ENCODE results near the gene CDK6.

Gene CDK6

DNA sequence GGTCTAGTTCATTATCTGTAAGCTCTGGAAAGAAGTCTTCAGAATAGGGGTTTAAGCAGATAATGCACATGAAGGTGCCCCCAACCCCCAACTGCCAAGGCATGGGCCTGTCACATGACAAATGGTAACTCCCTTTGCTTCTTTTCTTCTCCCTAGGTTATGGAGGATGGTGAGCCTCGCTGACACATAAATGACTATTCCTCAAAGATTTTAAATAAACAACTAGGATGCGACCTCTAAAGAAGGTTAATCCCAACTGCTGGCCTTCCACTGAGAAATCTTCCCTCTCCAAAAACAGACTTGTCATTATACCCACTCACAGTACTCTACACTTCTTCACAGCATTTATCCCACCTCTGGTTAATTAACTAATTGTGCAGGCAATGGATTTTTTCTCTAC lies 170.4 kb downstream of the CDK6 start:
- in situ Hi-C loops (cut with MboI; ENCODE audit: low sequenced_read_pairs, unreplicated experiment), result no loop called here
- TF ChIP-seq, protein P1, sequence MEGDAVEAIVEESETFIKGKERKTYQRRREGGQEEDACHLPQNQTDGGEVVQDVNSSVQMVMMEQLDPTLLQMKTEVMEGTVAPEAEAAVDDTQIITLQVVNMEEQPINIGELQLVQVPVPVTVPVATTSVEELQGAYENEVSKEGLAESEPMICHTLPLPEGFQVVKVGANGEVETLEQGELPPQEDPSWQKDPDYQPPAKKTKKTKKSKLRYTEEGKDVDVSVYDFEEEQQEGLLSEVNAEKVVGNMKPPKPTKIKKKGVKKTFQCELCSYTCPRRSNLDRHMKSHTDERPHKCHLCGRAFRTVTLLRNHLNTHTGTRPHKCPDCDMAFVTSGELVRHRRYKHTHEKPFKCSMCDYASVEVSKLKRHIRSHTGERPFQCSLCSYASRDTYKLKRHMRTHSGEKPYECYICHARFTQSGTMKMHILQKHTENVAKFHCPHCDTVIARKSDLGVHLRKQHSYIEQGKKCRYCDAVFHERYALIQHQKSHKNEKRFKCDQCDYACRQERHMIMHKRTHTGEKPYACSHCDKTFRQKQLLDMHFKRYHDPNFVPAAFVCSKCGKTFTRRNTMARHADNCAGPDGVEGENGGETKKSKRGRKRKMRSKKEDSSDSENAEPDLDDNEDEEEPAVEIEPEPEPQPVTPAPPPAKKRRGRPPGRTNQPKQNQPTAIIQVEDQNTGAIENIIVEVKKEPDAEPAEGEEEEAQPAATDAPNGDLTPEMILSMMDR (IDR thresholded peaks at IDR 0.05; ENCODE audit: borderline replicate concordance, control extremely low read depth, extremely low read depth, insufficient read depth, missing control alignments), result no peak
- no peak for DNase-seq (ENCODE audit: low spot score)

DNA sequence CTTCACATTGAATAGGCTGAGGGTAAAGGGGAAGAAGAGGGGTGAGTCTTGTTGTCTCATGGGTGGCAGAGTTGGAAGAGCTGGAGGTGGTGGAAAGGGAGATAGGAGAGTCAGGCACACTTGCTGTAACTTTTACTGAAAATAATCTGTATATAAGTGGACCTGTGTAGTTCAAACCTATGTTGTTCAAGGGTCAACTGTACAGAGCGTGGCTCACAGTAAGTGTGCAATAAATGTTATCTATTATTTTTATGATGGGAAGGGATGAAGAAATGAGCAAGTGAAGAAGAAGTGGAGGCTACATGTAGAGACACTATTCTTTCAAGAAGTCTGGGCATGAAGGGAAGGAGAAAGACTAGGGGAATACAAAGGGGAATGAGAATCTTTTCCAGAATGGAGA lies 174.7 kb downstream of the CDK6 start:
- TF ChIP-seq, protein P1 (IDR thresholded peaks at IDR 0.05; ENCODE audit: borderline replicate concordance, control extremely low read depth, extremely low read depth, insufficient read depth, missing control alignments), result no peak
- no peak for DNase-seq (ENCODE audit: low spot score)
- in situ Hi-C loops (cut with MboI; ENCODE audit: low sequenced_read_pairs, unreplicated experiment), result no loop called here

DNA sequence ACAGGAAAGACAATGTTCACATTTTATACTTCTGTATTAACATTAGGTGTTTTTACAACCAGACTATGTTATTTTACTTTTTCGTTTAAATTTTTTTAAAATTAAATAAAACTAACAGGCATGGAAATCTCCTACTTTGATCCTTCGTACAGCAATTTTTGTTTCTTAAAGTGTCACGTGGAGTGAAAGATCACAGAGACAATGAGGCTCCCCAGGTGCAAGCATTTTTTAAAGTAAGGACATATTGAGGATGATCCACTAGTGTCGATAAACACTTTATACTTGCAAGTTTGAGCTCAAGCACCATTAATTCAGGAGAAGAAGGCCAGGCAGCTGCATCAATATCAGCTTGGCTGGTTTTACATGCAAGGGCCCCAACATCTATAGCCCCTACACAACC lies 177.7 kb downstream of the CDK6 start:
- in situ Hi-C loops (cut with MboI; ENCODE audit: low sequenced_read_pairs, unreplicated experiment), result no loop called here
- TF ChIP-seq, protein P1 (IDR thresholded peaks at IDR 0.05; ENCODE audit: borderline replicate concordance, control extremely low read depth, extremely low read depth, insufficient read depth, missing control alignments), result no peak
- no peak for DNase-seq (ENCODE audit: low spot score)

DNA sequence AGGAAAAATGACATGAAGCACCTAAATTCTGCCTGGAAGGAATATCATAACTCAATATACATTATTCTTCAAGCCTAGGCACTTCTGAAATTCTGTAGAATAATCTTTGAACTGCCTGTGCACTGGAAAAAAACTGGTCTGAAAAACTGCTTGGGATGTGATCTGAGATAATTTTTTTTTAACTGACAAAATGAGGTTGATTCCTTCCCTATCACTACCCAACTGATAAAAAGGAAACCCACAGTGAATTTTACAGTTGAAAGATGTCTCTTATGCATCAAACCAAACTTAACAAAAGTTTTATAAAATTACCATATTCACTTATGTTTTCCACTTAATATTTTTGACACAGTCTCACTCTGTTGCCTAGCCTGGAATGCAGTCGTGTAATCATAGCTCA lies 179.0 kb downstream of the CDK6 start:
- no peak for DNase-seq (ENCODE audit: low spot score)
- TF ChIP-seq, protein P1 (IDR thresholded peaks at IDR 0.05; ENCODE audit: borderline replicate concordance, control extremely low read depth, extremely low read depth, insufficient read depth, missing control alignments), result no peak
- in situ Hi-C loops (cut with MboI; ENCODE audit: low sequenced_read_pairs, unreplicated experiment), result no loop called here

DNA sequence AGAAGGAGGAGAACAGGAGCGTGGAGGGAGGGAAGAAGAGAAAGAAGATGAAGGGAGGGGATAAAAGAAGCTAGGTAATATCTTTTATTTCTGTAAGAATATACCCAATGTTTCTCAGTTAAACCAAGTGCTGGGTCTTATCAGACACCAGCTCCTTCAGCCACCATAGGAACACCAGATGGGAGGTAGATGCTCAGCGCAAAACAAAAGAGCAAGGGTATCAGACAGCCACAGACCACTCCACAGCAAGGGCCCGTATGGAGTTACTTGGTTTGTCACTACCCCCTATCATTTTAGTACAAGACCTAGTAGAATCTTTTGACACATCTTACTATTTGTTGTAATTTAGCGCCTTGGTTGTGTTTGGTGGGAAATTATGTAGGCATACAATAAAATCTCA lies 180.3 kb downstream of the CDK6 start:
- in situ Hi-C loops (cut with MboI; ENCODE audit: low sequenced_read_pairs, unreplicated experiment), result no loop called here
- DNase-seq (ENCODE audit: low spot score), result no peak
- TF ChIP-seq, protein P1 (IDR thresholded peaks at IDR 0.05; ENCODE audit: borderline replicate concordance, control extremely low read depth, extremely low read depth, insufficient read depth, missing control alignments), result no peak

DNA sequence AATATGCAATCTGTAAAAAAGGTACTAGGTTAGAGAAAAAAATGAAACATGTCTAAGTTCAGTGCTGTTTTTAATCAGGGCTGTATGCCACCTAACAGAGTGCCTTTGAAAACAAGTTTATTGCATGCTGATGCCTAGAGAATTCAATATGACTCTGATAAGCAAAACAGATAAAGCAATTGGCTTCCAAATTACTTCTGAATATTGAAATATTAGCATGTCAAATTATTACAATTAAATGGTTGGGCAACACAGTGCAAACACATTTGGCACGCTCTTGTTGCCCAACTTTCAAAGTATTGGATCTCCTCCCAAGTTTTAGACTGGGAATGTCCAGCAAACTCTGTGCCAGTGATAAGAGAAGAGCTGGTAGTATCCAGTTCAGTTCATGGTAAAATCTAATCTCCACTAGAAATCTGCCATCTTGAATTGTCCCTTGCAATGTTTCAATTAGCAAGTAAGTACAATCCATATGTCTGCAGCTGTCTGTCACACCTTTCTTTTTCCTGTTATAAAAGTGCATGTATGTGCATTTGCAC lies 181.0 kb downstream of the CDK6 start:
- no peak for DNase-seq (ENCODE audit: low spot score)
- in situ Hi-C loops (cut with MboI; ENCODE audit: low sequenced_read_pairs, unreplicated experiment), result no loop called here
- TF ChIP-seq, protein P1 (IDR thresholded peaks at IDR 0.05; ENCODE audit: borderline replicate concordance, control extremely low read depth, extremely low read depth, insufficient read depth, missing control alignments), result no peak

DNA sequence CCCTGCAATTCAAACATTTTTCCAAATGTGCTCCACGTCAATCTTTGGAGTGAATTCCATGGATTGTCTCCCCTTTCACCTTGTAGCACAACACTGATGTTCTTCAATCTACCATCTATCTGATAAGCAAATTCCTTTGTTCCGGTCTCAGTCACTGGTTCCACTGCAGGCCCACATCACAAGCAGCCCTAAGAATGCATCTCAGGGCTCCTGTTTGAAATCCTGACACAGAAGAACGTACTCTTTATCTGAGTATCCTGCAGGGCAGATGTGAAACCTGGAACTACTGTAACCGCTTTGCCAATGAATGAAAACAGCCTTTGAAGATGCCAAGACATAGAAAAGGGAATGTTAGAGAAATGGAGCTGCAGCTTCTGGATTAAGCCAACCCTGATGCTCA lies 183.2 kb downstream of the CDK6 start:
- in situ Hi-C loops (cut with MboI; ENCODE audit: low sequenced_read_pairs, unreplicated experiment), result no loop called here
- no peak for DNase-seq (ENCODE audit: low spot score)
- TF ChIP-seq, protein P1 (IDR thresholded peaks at IDR 0.05; ENCODE audit: borderline replicate concordance, control extremely low read depth, extremely low read depth, insufficient read depth, missing control alignments), result no peak

Data from GM13976 (cell line).